22Rv1 (cell line): ENCODE data around the gene MSH2.

Experiments
- ZFX ChIP-seq: fragments of 450-650 bp; IDR thresholded peaks from 2 replicates; pipeline ENCODE4 v1.6.1; 2017; ENCODE audit warnings: antibody characterized with exemption, borderline replicate concordance
- TF ChIP-seq, protein P1 (sequence below): fragments of 450-650 bp; IDR thresholded peaks from 2 replicates; pipeline ENCODE4 v1.5.1; 2017; ENCODE audit warnings: mild to moderate bottlenecking

- TF ChIP-seq, protein P1, sequence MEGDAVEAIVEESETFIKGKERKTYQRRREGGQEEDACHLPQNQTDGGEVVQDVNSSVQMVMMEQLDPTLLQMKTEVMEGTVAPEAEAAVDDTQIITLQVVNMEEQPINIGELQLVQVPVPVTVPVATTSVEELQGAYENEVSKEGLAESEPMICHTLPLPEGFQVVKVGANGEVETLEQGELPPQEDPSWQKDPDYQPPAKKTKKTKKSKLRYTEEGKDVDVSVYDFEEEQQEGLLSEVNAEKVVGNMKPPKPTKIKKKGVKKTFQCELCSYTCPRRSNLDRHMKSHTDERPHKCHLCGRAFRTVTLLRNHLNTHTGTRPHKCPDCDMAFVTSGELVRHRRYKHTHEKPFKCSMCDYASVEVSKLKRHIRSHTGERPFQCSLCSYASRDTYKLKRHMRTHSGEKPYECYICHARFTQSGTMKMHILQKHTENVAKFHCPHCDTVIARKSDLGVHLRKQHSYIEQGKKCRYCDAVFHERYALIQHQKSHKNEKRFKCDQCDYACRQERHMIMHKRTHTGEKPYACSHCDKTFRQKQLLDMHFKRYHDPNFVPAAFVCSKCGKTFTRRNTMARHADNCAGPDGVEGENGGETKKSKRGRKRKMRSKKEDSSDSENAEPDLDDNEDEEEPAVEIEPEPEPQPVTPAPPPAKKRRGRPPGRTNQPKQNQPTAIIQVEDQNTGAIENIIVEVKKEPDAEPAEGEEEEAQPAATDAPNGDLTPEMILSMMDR = no peak
- TF ChIP-seq ZFX = no peak
Observed at GRCh38 chr2:47386551-47386950, 16.4 kb upstream of the MSH2 start.
